ENCODE data around the gene PTGER4.
"Not testable (repeated sequence)": the region's sequence is repeated elsewhere in the genome, so short reads cannot be mapped to it uniquely, and the experiment has no call there.

DNA sequence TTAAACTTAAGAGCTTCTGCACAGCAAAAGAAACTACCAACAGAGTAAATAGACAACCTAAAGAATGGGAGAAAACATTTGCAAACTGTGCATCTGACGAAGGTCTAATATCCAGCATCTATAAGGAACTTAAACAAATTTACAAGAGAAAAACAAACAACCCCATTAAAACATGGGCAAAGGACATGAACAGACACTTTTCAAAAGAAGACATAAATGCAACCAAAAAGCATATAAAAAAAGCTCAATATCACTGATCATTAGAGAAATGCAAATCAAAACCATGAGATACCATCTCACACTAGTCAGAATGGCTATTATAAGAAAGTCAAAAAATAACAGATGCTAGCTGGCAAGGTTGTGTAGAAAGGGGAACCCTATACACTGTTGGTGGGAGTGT is 25.8 kb downstream of the PTGER4 start:
- TF ChIP-seq, protein P1, sequence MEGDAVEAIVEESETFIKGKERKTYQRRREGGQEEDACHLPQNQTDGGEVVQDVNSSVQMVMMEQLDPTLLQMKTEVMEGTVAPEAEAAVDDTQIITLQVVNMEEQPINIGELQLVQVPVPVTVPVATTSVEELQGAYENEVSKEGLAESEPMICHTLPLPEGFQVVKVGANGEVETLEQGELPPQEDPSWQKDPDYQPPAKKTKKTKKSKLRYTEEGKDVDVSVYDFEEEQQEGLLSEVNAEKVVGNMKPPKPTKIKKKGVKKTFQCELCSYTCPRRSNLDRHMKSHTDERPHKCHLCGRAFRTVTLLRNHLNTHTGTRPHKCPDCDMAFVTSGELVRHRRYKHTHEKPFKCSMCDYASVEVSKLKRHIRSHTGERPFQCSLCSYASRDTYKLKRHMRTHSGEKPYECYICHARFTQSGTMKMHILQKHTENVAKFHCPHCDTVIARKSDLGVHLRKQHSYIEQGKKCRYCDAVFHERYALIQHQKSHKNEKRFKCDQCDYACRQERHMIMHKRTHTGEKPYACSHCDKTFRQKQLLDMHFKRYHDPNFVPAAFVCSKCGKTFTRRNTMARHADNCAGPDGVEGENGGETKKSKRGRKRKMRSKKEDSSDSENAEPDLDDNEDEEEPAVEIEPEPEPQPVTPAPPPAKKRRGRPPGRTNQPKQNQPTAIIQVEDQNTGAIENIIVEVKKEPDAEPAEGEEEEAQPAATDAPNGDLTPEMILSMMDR (IDR thresholded peaks at IDR 0.05), result not testable (repeated sequence)
- not testable (repeated sequence) for TF ChIP-seq POLR2A (IDR thresholded peaks at IDR 0.05)
